Measurements from ENCODE around the gene ATF3.

ATF3 gene

DNA sequence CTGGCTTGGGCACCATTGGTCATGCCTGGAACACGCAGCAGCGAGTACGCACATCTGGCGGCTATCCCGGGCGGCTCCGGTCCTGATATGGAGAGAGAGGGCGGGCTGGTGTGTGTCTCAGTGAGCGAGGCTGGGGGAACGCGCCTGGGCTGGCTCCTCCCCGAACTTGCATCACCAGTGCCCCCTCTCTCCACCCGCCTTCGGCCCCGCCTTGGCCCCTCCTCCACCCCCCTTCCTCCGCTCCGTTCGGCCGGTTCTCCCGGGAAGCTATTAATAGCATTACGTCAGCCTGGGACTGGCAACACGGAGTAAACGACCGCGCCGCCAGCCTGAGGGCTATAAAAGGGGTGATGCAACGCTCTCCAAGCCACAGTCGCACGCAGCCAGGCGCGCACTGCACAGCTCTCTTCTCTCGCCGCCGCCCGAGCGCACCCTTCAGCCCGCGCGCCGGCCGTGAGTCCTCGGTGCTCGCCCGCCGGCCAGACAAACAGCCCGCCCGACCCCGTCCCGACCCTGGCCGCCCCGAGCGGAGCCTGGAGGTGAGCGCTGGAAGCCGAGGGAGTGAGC is at the start of gene ATF3:
TSS of gene ATF3 (plus strand) at position 370 of the 567 bp plus-strand sequence. CDS start 6,261 bp downstream, outside the sequence.
- peak; percentile 100 for DNase-seq

DNA sequence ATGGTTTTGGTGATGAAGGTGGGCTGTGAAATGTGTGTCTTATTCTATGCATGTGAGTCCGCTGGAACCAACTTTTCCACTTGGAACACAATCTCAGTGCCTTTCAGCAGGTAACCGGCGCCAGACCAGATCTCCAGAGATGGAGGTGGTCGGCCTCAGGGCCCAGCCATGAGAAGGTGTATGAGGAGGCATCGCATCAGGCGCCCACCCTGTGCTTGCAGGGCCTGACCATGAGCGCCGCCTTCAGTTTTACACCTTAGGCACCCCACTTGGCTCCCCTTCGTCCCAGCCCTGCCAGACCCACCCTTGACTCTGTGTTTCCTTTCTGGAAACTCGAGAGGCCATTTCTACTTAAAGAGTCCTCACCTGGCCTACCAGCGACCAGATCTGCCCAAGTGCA is 48.6 kb upstream of the ATF3 start:
- no peak for DNase-seq

DNA sequence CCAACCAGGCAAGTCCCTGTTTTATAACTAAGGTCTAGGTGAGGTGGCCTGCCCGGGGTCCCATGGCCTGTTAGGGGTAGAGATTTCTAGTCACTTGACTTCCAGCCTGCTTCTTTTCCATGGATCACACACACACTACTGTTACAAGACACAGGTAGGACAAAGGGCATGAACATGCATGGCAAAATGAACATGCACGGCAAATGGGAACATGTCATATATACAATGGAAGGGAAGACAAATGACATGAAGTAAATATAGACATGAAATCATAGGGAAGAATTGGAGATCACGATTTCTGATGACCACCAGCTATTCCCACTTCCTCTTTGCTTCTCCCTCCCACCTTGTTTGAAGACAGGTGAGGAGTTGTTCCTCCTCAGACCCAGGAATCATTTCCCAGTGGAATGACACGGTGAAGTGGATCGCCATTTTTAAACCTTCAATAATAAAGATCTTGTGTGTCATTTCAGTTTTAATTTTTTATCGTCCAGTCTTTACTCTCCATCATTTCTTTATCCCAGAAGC is 47.6 kb upstream of the ATF3 start:
- DNase-seq = no peak

DNA sequence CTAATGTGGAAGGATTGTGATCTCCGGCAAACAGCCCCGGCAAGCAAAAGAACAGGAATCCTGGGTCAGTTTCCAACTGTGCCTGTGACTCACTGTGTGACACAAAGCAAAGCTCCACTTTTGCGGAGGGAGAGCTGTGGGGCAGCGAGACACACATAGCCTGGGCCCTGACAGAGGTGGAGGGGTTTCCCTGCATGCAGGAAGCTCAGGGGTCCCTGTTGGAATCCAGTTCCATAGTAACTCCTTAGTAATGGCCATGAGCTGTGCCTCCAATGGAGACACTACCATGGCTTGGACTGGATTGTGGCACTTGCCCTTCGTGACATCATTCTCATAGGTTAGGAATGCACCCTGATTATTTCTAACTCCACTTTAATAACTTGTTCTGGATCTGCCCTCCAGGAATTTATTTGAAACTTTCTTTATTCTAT is 47.0 kb upstream of the ATF3 start:
- peak; percentile 66 for DNase-seq

- DNase-seq = no peak
Observed at GRCh38 chr1:212562771-212563170, 45.8 kb upstream of the ATF3 start.

DNA sequence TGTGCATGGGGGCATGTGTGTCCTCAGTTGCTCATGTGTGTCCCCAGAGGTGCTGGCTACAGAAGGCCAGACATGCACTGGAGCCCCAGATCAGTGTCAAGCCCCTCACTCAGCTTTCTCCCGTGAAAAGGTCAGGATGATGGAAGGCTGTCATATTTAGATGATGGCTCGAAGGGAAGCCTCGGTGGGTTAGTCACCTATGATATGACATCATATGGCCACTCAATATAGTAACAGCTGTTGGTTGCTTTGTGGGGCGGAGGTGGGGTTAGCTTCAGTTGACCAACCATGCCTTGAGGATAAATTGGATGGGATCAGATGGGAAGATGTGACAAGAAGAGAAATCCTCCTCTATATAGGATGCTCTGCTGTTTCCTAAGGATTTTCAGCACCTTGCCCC is 43.5 kb upstream of the ATF3 start:
- no peak for DNase-seq

- DNase-seq = no peak
Observed at GRCh38 chr1:212565571-212566305, 42.8 kb upstream of the ATF3 start.

DNA sequence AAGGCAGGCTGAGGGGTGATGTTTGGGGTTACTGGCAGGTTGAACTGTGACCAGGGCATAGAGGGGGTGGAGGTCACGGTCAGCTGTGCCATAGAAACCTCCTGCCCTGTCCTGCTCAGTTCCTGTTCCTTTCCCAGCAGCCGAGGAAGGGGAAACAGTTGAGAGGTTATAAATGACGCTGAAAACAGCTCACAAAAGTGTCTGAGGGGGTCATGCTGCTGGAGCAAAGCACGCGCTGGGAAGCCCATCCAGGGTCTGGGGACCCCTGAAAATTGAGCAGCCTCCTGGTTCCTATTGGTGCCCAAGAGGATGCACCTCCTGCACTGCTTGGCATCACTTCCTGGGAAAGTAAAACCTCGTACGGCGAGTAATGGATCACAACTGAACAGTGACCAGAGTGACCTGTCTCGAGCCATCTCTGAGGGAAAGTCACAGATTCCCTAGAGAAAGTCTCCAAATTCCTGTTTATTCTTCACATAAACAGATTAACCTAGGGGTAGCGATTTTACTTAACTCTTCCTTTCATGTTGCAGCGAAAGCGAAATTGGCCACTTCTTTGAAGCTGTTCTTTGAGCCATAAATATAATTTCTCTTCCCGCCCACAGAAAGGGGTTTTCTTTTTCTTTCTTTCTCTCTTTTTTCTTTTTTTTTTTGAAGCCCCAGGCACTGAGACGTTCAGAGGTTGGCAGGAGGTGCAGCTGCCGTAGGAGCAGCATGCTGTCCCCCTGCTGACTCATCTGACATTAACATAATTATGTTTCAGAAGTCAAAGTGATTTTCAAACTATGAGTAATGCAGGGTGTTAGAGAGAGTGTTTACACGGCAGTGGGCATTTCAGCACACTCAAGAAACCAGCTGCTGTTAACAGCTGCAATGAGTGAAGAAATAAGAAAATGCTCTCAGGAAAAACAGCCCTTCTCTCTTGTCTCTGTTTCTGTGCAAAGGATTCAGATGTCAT is 41.8 kb upstream of the ATF3 start:
- DNase-seq = peak; percentile 53

DNA sequence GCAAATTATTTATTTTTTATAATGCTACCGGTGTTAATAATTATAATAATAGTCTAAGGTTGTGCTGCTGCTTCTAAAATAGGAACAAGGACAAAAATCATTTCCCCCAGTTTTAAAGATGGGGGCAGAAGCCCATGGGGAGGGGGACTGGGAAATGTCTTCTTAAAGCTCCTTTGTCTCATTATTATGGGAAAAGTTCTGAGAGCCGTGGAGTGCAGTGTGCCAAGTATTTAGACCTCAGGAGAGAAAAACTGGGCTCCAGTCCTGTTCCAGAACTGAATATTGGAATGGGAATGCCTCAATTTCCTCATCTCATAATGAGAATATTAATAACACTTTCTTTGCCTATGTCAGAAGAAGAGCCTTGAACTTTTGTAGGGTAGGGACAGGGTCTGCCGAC is 40.9 kb upstream of the ATF3 start:
- DNase-seq = no peak

DNA sequence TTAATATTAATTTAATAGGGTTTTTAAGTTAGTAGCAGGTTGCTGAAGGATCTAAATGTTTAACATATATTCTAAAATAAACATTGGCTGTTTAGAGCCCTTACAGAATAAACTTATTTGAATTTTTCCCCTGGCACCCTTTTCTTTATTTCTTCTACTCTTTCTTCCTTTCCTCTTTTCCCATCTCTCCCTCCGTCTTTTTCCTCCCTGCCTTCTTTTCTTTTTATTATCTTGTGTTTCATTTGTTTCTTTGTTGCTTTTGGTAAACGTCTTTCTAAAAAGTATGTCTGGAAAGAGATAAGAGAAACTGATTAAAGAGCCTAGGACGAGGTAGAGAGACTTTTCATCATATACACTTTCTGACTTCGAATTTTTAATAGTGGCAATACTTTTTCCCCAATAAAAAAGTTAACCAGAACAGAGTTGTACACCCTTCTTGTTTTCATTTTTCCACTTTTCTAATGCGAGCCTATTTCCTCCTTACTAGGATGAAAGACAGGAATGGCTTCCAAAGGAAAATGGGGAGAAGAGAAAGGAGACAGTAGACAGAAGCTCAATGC is 39.5 kb upstream of the ATF3 start:
- DNase-seq = no peak

DNA sequence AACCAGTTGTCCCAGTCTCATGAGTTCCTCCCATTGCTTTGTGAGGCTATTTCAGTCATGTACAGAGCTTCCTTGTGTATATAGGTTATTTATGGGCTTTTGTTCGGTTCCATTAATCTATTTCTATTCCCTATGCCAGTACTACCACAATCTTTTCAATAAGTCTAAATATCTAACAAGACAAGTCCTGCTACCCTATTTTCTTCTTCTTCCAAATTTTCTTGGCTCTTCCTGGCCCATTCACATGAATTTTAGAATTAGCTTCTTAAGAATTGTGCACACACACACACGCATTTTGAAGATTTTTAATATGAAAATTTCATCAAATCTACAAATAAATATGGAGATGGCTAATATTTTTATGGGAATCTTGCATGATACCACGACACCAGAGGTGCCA is 33.8 kb upstream of the ATF3 start:
- no peak for DNase-seq

- DNase-seq = no peak
Observed at GRCh38 chr1:212575333-212575732, 33.2 kb upstream of the ATF3 start.

DNA sequence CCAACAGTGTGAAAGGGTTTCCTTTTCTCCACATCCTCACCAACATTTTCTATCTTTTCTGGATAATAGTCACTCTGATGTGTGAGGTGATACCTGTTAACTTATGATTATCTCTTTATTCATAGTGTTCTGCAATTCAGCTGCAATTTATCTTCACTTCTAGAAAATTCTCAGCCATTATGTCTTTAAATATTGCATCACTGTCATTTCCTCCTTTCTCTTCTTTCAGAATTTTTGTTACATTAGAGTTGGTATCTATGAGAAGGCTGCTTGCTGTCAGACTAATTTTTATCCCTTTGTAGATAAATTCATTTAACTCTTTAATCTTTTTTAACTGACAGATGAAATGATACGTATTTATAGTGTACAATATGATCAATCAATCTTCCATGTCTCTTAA is 30.5 kb upstream of the ATF3 start:
- no peak for DNase-seq

DNA sequence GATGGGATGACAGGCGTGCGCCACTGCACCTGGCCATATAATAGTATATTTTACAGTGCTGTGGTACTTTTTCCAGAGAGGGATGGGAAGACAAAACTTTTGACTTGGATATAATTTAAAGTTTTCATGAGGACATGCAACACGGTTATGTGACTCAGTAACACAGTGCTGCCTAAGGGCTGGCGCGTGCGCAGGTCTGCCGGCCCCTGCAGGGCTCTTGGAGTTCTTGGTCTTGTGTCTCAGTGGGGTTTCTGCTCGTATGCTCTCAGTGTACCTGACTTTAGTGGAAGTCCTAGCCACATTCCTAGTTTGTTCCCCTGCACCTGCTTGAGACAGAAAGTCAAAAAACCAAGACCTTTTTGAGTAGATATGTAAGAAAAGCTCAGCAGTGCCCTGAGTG is 27.5 kb upstream of the ATF3 start:
- DNase-seq = no peak

DNA sequence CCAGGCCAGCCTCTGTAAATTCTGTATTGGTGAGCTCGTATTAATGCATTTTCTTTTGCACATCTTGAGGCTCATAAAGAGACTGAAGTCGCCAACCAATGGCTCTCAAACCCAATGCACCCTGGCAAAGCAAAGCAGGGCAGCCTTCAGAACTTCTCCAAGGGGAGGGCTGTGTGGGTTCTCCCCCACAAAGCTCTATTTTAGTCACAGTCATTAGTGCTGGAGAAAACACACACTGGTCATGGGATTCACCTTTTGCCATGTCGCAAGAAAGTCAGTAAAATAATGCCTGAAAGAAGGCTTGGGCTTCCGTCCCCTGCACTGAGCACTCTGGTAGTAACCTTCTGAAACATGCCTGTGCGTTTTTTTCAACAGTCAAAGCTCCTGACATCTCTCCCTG is 26.3 kb upstream of the ATF3 start:
- no peak for DNase-seq

- no peak for DNase-seq
Observed at GRCh38 chr1:212582808-212583615, 25.5 kb upstream of the ATF3 start.

DNA sequence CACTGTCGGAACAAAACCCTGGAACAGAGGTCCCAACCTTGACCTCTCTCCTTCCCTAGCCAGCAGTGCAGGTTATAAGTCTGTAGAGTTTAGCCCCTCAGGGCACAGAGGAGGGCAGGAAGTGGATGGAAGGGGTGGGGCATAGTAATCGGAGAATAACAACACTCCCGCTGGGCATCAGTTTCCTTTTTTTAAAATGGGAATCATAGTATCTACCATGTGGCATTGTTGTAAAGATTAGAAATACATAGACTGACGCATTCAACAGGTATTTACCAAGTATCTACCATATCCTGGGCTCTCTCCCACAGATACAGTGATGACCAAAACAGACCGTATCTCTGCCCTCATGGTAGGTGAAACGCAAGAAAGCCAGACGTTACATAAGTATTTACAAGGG is 24.9 kb upstream of the ATF3 start:
- no peak for DNase-seq

GRCh38 chr1:212584092-212584886 is 24.3 kb upstream of the ATF3 start:
- no peak for DNase-seq

DNA sequence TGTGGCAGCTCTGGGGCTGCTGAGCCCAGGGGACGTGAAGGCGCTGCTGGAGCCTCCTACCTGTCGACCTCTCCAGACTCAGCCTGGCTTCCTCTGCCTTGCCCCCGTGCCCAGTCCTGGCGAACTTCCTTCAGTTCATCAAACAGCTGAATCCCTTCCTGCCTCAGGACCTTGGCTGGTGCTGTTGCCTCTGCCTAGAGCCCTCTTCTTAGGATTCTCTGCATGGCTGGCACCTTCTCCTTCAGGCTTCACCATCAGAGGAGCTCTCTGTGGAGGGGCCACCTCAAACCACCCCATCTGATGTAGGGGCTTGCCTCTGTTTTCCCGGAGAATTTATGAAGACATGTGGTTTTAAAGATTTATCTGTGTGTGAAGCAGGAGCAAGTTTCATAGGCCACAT is 23.4 kb upstream of the ATF3 start:
- no peak for DNase-seq

- no peak for DNase-seq
Observed at GRCh38 chr1:212586206-212587015, 22.1 kb upstream of the ATF3 start.

Measured in amniotic stem cell (primary cell).